ENCODE measurements around the gene OR12D3. TPM values are rescaled to one million over a fixed set of nuclear protein-coding genes. Genes with fewer than 3 reads are reported as not detected.

Gene OR12D3
- total RNA-seq, 1 donor from 2014 or later: not detected

GRCh38 chr6:29403801-29404200 is 28.7 kb upstream of the OR12D3 start:
- intact Hi-C loops (cut with DNase I): no loop called here
- no peak for ATAC-seq
- Histone ChIP-seq H3K9me3 (no peaks in the 10 kb centered on the region), H3K36me3 (no peaks in the 10 kb centered on the region), H3K27me3 (no peaks in the 10 kb centered on the region), H3K4me3 (no peak overlapping the region), H3K4me1 (no peaks in the 10 kb centered on the region), H3K27ac (no peak overlapping the region)
- DNase-seq: no peak
- TF ChIP-seq CTCF (IDR thresholded peaks at IDR 0.05): no peak

- Histone ChIP-seq H3K4me1 (no peaks in the 10 kb centered on the region), H3K27me3 (no peaks in the 10 kb centered on the region), H3K9me3 (no peaks in the 10 kb centered on the region), H3K4me3 (no peak overlapping the region), H3K27ac (no peak overlapping the region), H3K36me3 (no peaks in the 10 kb centered on the region)
- ATAC-seq (no peak), DNase-seq (no peak)
- TF ChIP-seq CTCF (IDR thresholded peaks at IDR 0.05): no peak
- intact Hi-C loops (cut with DNase I): no loop called here
Measured at GRCh38 chr6:29399525-29399924, 24.4 kb upstream of the OR12D3 start.

- Histone ChIP-seq H3K36me3 (no peaks in the 10 kb centered on the region), H3K27me3 (no peaks in the 10 kb centered on the region), H3K9me3 (no peaks in the 10 kb centered on the region), H3K4me1 (no peaks in the 10 kb centered on the region), H3K27ac (no peak within 1 kb of the TSS), H3K4me3 (no peak within 1 kb of the TSS)
- ATAC-seq: no peak
- intact Hi-C loops (cut with DNase I): no loop called here
- no peak for TF ChIP-seq CTCF (IDR thresholded peaks at IDR 0.05)
- DNase-seq: no peak
Measured at GRCh38 chr6:29395331-29395730, 20.2 kb upstream of the OR12D3 start, which contains the start of gene OR12D2. TSS of gene OR12D2 (plus strand) at chr6:29395631. CDS start at chr6:29396700, 1,069 bp downstream.

GRCh38 chr6:29388533-29388932 is 13.4 kb upstream of the OR12D3 start:
- intact Hi-C loops (cut with DNase I): no loop called here
- TF ChIP-seq CTCF (IDR thresholded peaks at IDR 0.05): no peak
- no peak overlapping the region for H3K4me3 ChIP-seq
- H3K36me3 ChIP-seq: no peaks in the 10 kb centered on the region
- ATAC-seq (no peak), DNase-seq (no peak)
- no peak overlapping the region for H3K27ac ChIP-seq
- no peaks in the 10 kb centered on the region for H3K9me3 ChIP-seq
- H3K27me3 ChIP-seq: no peaks in the 10 kb centered on the region
- no peaks in the 10 kb centered on the region for H3K4me1 ChIP-seq

GRCh38 chr6:29376003-29376402 is 912 bp upstream of the OR12D3 start:
- no peak for TF ChIP-seq CTCF (IDR thresholded peaks at IDR 0.05)
- Histone ChIP-seq H3K9me3 (no peaks in the 10 kb centered on the region), H3K4me3 (no peak overlapping the region), H3K27me3 (no peaks in the 10 kb centered on the region), H3K4me1 (no peaks in the 10 kb centered on the region), H3K36me3 (no peaks in the 10 kb centered on the region), H3K27ac (no peak overlapping the region)
- intact Hi-C loops (cut with DNase I): no loop called here
- DNase-seq (no peak), ATAC-seq (no peak)

- no peaks in the 10 kb centered on the region for H3K4me1 ChIP-seq
- no peak for ATAC-seq
- no peak within 1 kb of the TSS for H3K4me3 ChIP-seq
- H3K36me3 ChIP-seq: no peaks in the 10 kb centered on the region
- no peaks in the 10 kb centered on the region for H3K9me3 ChIP-seq
- intact Hi-C loops (cut with DNase I): no loop called here
- H3K27me3 ChIP-seq: no peaks in the 10 kb centered on the region
- H3K27ac ChIP-seq: no peak within 1 kb of the TSS
- DNase-seq: no peak
- TF ChIP-seq CTCF (IDR thresholded peaks at IDR 0.05): no peak
Measured at GRCh38 chr6:29368765-29369164, 6.3 kb downstream of the OR12D3 start, which contains the start of gene OR5V1. TSS of gene OR5V1 (minus strand) at chr6:29368865. CDS start at chr6:29356195, 12,670 bp downstream.

All from upper lobe of right lung (tissue), 1 donor.